ENCODE results near the gene GIGYF2.

GIGYF2 gene

DNA sequence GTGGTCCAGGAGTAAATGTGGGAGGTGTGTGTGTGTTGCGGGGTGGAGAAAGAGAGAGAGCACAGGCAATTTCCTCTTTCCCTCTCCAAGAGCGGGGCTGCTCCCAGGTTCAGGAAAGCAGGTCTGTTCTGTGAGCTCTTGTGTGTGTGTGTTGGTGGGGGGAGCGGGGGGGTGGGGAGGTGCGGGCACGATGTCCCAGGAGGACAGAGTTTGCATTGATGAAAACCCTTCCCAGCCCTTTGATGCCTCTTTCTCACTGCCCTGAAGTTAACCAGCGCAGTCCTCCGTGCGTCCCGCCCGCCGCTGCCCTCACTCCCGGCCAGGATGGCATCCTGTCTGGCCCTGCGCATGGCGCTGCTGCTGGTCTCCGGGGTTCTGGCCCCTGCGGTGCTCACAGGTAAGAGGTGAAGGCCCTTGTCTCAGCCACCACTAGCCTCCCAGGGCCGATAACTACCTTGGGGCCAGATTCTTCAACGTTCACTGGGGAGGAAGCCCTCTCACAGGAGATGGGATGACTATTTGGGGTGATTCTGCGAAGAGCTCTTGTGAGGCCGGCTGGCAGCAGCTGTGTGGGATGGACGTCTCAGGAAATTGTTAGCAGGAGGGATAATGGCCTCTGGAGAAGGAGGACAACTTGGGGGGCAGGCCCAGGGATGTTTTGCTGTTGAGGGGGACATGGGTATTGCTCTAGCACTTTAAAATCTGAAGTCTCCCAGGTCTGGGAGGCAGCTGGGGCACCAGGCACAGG, 173.1 kb downstream of the GIGYF2 start, which contains the start of gene SNORC:
Gene SNORC, plus strand, starts transcription at position 247 of the 748 bp plus-strand sequence. Its CDS starts 78 bp downstream, at position 325.
- no peak for DNase-seq

DNA sequence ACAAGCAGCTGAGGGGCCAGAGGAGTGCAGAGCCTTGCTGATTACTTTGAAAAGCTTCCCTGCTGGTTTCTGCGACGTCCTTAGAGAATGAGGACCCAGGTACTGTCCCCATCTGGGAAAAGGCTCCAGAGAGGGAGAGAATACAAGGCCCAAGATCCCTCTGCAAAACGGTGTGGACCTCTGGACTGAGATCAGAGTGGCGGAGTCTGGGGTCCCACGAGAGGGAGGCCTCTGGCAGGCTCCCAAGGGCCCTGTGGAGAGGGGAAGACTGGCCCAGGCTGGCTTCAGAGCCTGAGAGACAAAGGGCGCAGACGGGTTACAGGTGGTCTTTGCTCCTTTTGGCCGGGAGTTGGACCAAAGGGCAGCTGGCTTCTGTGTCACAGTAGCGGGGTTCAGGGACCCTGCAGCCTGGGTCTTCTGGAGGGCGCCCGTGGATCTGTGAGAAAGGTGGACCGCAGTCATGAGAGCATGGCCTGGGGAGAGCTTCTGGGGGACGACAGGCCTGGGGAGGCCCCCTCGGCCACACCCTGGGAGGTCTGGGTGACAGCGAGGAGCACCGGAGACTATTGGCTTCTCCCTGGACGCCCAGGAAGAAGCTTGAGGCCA, 173.7 kb downstream of the GIGYF2 start:
- DNase-seq, result no peak

DNA sequence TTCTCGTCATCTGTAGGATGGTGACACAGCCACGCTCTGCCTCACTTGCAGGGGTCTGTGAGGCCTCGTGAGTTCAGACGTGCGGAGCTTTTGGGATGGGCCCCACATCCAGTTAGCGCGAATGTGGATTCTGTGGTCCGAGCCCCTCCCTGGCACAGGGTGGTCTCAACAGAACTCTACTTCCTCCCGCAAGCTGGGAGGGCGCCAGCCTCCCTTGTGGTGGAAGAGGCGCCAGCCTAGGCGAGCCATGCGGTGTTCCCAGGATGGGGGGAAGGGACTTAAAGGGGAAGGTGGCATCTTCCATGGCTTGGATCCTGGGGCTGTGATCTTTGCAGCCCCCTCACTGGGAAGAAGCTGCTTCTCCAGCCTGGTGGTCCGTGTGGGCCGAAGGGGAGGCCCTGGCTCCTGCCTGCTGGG, 174.3 kb downstream of the GIGYF2 start:
- no peak for DNase-seq

DNA sequence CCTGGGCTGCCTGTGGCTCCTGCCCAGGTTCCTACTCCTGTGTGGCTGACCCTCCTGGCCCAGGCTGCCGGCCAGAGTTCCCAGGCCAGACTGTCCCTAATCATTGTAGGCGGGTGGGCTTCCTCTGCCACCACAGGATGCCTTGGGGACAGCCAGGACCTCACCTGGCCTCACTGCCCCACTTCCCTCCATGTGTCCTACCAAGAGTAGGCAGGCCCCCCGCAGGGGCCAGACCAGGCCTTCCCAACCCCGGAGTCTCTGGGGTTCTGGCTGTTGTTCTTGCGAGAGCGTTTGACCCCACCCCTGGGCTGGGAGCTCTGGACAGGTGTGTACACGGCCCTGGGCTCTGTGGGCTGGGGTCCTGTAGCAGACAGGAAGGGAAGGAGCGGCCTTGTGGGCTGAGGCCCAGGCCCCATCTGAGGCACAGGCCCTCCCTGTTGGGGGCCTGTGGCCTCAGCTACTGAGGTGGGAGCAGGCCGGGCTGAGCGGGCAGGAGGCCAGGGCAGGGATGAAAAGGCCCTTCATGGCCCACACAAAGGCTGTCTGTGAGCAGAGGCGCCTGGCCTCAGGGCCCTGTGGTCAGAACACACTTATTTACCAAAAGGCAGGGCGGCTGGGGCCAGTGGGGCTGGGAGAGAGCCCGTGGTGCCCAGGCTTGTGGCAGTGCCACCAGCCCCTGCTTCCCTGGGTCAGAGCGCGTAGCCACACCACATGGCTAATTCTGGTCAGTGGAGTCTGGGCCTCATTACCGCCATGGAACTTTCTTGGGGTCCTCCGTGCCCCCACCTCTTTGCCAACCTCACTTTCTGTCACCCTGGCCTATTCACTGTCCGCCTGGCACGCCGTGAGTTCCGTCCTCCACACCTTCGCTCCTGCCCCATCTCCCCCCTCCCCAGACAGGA, 175.0 kb downstream of the GIGYF2 start:
- DNase-seq, result no peak

GRCh38 chr2:232872826-232873225, 175.7 kb downstream of the GIGYF2 start:
- DNase-seq, result no peak

DNA sequence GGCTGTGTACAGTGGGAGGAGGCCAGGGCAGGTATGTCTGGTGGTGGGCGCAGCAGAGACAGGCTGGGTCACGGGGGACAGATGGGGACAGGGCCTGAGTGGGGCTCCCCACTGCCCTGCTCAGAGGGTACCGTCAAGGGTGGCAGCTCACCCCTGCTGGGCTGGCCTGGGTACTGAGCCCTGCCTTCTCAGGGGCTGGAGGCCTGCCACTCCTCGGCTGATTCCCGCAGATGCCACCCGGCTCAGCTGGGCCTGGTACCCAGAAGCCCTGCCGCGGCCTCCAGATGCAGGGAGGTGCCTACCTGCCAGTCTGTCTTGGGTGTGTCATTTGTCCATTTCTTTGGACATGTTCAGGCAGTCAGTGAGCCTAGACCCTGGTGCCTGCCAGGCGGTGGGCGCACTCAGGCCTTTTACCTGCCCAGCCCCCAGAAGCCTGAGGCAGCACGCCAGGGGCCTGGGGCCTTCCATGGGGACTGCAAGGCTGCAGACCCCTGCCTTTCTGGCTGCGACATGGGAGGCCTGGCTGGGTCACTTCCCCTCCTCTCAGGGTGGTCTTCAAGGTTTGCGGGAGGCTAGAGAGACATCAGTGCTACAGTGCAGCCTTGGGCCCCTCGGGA, 176.3 kb downstream of the GIGYF2 start:
- no peak for DNase-seq

- no peak for DNase-seq
Measured at GRCh38 chr2:232873909-232874641, 176.9 kb downstream of the GIGYF2 start.

DNA sequence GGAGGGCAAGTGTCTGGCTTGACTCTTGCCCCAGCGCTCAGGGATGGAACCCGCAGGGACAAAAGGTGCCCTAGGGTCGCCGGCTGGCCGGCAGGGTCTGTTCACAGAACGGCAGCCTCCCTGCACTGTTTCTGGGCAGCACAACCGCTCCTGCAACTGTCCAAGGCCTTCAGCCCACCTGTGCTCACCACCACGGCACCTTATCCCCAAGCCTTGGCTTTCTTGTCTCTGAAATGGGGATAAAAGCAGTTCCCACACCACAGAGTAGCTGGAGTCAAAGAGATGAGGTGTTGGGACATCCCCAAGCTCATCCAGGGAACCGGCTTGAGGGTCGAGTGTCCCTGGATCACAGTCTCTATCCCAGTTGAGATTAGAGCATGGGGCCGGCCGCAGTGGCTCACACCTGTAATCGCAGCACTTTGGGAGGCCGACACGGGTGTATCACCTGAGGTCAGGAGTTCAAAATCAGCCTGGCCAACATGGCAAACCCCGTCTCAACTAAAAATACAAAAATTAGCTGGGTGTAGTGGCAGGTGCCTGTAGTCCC, 177.6 kb downstream of the GIGYF2 start:
- DNase-seq, result no peak

DNA sequence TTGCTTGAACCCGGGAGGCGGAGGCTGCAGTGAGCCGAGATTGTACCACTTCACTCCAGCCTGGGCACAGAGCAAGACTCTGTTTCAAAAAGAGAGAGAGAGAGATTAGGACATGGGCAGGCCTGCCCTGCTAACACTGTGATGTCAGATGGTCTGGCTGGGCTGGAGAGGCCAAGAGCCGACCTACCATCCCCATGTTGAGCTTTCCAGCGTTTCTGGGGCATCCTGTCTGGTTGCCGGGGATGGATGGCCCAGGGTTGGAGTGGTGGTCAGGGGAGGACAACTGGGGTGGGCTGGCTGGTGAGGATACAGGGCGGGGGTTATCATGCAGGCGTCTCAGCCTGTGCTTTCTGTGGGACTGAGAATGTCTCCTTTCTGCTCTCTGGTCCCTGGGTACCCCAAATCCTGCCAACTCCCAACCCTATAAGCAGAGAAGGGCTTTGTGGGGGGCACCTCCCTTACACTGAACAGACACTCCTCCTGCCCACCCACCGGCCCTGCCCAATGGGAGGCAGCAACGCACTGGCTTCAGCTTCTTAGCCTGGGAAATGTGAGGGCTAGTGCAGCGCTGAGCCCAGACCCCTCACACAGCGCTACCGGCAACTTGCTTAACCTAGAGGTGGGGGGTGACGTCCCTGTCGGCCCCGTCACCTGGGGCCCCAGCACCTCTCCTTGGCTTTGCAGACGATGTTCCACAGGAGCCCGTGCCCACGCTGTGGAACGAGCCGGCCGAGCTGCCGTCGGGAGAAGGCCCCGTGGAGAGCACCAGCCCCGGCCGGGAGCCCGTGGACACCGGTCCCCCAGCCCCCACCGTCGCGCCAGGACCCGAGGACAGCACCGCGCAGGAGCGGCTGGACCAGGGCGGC, 178.4 kb downstream of the GIGYF2 start:
- no peak for DNase-seq

DNA sequence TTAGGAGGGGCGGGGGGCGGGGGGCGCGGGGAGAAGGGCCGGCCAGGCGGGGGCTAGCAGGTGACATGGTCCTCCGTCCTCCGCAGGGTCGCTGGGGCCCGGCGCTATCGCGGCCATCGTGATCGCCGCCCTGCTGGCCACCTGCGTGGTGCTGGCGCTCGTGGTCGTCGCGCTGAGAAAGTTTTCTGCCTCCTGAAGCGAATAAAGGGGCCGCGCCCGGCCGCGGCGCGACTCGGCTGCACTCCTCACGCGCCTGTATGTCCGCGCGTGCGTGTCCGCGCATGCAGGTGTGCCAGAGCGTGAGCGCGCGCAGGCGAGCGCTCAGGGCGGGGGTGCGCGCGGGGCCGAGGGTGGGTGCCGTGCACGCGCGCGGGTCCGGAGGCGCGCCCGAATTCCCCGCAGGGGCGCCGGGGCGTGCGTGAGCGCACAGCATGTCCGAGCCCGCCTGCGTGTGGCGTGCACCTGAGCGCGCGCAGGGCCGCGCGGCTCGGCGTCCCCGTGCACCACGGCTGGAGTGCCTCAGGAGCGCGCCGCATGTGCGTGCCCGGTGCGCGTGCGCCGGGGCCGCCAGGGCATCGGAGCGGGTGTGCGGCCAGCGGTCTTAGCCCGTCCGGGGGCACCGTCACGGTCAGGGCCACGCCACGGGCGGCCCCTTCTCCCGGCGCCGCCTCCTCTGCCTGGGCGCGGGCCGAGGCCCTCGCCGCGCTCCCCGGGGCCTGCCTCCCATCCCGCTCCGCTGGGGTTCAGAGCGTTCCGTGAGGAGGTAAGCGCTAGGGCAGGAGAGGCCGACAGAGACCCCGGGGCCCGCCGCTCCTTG, 179.2 kb downstream of the GIGYF2 start:
- DNase-seq, result no peak

- no peak for DNase-seq
Measured at GRCh38 chr2:232876978-232877441, 179.9 kb downstream of the GIGYF2 start.

DNA sequence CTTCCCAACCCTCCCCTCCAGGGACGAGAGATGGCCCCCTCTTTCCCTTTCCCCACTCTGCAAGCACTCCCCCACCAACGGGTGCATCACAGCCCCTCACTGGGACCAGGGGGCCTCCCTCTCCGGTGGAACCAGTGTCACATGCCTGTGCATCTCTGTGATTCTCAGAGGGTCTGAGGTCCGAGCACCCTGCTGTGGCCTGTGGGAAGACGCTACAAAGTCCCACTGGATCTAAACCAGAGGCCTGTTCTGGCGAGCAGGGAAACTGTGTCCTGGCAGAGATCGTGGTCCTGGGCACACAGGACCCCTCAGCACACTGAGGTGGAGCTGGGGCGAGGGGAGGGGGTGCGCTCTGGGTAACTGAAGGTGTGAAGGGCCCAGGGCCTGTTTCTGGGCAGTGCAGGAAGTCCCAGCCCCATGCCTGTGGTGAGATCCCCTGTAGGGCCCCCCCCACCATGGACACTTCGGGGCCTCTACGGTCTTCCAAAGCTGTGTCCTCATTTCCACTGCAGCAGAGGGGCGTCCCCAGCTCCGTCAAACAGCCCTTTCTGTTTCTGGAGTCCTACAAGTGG, 180.9 kb downstream of the GIGYF2 start:
- no peak for DNase-seq

DNA sequence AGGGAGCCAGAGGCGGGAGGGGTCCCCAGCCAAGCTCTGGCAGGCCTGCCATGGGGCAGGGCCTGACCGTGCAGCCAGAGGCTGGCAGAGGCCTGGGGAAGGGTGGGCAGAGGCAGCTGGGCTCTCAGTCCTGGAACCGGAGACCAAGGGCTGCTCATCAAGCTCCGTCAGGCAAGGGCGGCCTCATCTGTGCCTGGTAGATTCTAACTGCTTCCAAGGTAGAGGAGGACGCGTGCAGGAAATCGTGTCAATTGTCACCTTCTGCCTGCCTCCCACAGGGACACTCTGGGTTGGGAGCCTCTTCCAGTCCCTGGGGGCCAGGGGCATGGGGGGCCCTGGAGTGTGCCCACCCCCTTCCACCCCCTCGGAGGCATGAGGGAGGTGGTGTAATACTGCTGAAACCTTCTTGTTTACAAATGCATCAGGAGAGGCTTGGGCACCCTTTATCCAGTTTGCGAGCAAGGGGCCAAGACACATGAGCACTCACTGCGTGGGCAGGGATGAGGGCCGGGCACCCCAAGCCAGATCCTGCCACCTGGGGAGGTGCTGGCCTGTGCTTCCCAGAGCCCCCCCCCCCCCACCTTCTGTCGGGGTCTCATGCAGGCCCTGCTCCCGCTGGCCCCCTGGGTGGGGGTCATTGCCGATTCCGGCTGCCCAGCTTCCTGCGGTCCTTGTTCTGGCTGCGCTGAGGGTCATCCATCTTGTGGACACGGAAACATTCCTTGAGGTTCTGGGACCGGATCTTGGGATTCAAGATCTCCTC, 181.9 kb downstream of the GIGYF2 start:
- DNase-seq, result no peak

GRCh38 chr2:232879618-232880494, 182.7 kb downstream of the GIGYF2 start:
- DNase-seq, result no peak

DNA sequence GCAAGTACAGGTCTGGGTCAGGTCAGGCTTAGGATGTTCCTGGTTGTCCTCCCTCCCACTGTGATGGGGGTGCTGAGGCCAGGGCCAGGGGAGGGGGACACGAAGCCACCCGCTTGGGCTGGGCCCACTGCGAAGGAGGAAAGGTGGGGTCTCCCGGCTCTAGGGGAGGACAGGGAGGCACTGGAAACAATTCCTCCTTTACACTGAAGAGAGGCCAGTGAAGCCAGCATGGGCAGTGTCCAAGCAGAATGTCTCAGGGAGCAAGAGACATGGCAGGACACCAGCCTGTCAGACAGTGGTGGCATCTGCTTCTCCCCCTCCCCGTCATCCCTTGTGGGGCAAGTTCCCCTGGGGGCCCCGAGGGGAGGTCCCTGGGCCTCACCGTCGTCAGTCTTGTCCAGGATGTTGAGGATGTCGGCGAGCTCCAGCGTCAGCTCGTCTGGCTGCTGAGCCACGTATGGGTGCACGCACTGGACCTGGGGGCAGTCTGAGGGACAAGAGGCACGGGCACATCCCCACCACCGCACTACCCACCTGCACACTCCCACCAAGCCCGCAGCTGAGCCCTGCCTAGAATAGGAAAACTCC, 183.7 kb downstream of the GIGYF2 start:
- DNase-seq, result no peak

DNA sequence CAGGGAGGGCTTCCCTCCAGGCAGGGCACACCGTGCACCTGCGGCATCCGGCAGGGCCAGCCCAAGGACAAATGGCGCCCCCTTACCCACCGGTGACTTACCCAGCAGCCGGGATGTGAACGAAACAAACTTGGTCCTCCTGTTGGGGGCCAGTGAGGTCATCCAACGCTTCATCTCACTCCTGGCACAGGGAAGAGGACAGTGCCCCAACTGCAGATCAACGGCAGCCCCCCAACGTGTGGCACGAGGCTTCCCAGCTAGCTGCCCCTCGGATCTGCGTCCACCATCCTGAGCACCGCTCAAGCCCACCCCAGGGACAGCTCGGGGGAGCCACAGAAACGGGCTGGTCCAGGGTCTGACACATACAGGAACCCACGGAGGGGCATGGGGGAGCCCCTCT, 185.0 kb downstream of the GIGYF2 start:
- no peak for DNase-seq

DNA sequence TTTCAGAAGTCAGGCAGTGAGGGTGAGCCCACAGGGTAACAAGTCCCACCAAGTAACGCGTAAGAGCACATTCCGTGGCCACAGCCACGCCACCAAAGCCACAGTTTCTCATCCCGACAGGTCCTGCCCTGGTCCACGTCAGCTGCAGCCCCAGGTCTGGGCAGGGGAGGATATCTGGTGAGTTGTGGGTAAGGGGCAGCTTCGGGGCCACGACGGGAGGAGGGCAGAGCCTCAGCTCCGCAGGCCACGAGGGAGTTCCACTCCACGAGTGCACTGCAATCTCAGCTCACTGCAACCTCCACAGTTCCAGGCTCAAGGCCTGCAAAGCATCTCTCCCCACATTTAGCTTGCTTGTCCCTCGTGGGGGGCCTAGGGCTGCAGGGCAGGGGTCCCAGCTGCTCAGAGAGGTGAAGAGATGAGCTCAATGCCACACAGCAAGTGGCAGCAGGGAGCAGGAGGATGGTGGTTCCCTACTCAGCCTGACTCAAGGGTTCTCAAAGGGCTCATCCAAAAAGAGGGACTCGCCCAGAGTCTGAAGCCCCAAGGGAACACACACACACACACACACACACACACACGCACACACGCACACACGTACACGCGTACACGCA, 185.5 kb downstream of the GIGYF2 start:
- DNase-seq, result no peak

All from T-helper 9 cell (primary cell).